WTC11 (cell line): ENCODE measurements around the gene TIGD2. TPM values are rescaled to one million over a fixed set of nuclear protein-coding genes. Genes with fewer than 3 reads are reported as not detected.

Source experiments
- ATAC-seq: fragments of 200-7000 bp; cut with Tn5 transposase; 2 replicates; pipeline ENCODE4 v1.10.0; 2021; ENCODE audit warnings: mild to moderate bottlenecking, moderate library complexity
- CTCF ChIA-PET: fragments of 300-600 bp; sonication (Branson Sonifier 250); formaldehyde crosslinking; loops from one replicate; lab custom pipeline; 2021; ENCODE audit warnings: antibody characterized with exemption; lab: Charles Lee
- POLR2A ChIA-PET: fragments of 350-600 bp; sonication (Branson Sonifier 250); formaldehyde crosslinking; loops from one replicate; lab custom pipeline; 2021; ENCODE audit warnings: antibody characterized with exemption; lab: Charles Lee
- DNase-seq: peaks from one replicate; pipeline ENCODE4 v3.0.0; 2021; ENCODE audit warnings: low spot score
- H3K27ac Mint-ChIP-seq: 2 replicates; pipeline ENCODE4 v1.8.0; 2021; ENCODE audit warnings: mixed read lengths
- H3K27me3 Mint-ChIP-seq: 2 replicates; pipeline ENCODE4 v1.8.0; 2021; ENCODE audit warnings: low read depth, mild to moderate bottlenecking, moderate library complexity, mixed read lengths
- H3K36me3 Mint-ChIP-seq: 2 replicates; pipeline ENCODE4 v1.8.0; 2021; ENCODE audit warnings: mixed read lengths
- H3K4me1 Mint-ChIP-seq: 2 replicates; pipeline ENCODE4 v1.8.0; 2022; ENCODE audit warnings: mixed read lengths
- H3K4me3 Mint-ChIP-seq: 2 replicates; pipeline ENCODE4 v1.8.0; 2021; ENCODE audit warnings: mild to moderate bottlenecking, moderate library complexity, mixed read lengths
- H3K9me3 Mint-ChIP-seq: 2 replicates; pipeline ENCODE4 v1.8.0; 2021; ENCODE audit warnings: mixed read lengths
- ARID4B ChIP-seq: sonication (generic); formaldehyde crosslinking; IDR thresholded peaks from 2 replicates; pipeline ENCODE4 v1.8.0; 2023; ENCODE audit warnings: missing genetic modification reagents, mild to moderate bottlenecking, borderline replicate concordance
- ATF3 ChIP-seq: sonication (generic); formaldehyde crosslinking; conservative IDR thresholded peaks from 2 replicates; pipeline ENCODE4 v1.8.1; 2022; ENCODE audit warnings: mild to moderate bottlenecking, missing genetic modification reagents
- CREM ChIP-seq: sonication (generic); formaldehyde crosslinking; IDR thresholded peaks from 2 replicates; pipeline ENCODE4 v1.8.1; 2022; ENCODE audit warnings: mild to moderate bottlenecking, missing genetic modification reagents, moderate library complexity
- E2F4 ChIP-seq: sonication (generic); formaldehyde crosslinking; IDR thresholded peaks from 2 replicates; pipeline ENCODE4 v1.8.1; 2022; ENCODE audit warnings: low read depth, mild to moderate bottlenecking, moderate library complexity, missing genetic modification reagents, borderline replicate concordance
- ELF4 ChIP-seq: sonication (generic); formaldehyde crosslinking; IDR thresholded peaks from 2 replicates; pipeline ENCODE4 v1.8.1; 2022; ENCODE audit warnings: low read depth, mild to moderate bottlenecking, moderate library complexity, missing genetic modification reagents
- EMX1 ChIP-seq: fragments of 250-450 bp; sonication (Bioruptor Pico); IDR thresholded peaks from 2 replicates; pipeline ENCODE4 v1.8.0; 2021; ENCODE audit warnings: mild to moderate bottlenecking
- IRF1 ChIP-seq: sonication (generic); formaldehyde crosslinking; IDR thresholded peaks from 2 replicates; pipeline ENCODE4 v1.8.0; 2023; ENCODE audit warnings: missing genetic modification reagents
- JAZF1 ChIP-seq: fragments of 250-450 bp; sonication (Bioruptor Pico); IDR thresholded peaks from 2 replicates; pipeline ENCODE4 v1.9.0; 2021; ENCODE audit warnings: moderate library complexity, mild to moderate bottlenecking, inconsistent platforms
- JUN ChIP-seq: sonication (generic); formaldehyde crosslinking; IDR thresholded peaks from 2 replicates; pipeline ENCODE4 v1.8.0; 2023; ENCODE audit warnings: mild to moderate bottlenecking, missing genetic modification reagents
- NFYB ChIP-seq: sonication (generic); formaldehyde crosslinking; conservative IDR thresholded peaks from 2 replicates; pipeline ENCODE4 v1.8.0; 2022; ENCODE audit warnings: low read depth, missing genetic modification reagents
- NR3C1 ChIP-seq: sonication (generic); formaldehyde crosslinking; conservative IDR thresholded peaks from 2 replicates; pipeline ENCODE4 v1.8.1; 2023; ENCODE audit warnings: low read depth, mild to moderate bottlenecking, missing genetic modification reagents
- RORB ChIP-seq: fragments of 250-450 bp; sonication (Bioruptor Pico); IDR thresholded peaks from 2 replicates; pipeline ENCODE4 v1.9.0; 2021; ENCODE audit warnings: mild to moderate bottlenecking
- ZBTB21 ChIP-seq: sonication (generic); formaldehyde crosslinking; IDR thresholded peaks from 2 replicates; pipeline ENCODE4 v1.8.1; 2023; ENCODE audit warnings: mild to moderate bottlenecking, missing genetic modification reagents, borderline replicate concordance
- ZMAT4 ChIP-seq: fragments of 250-450 bp; sonication (Bioruptor Pico); IDR thresholded peaks from 2 replicates; pipeline ENCODE4 v1.9.0; 2021; ENCODE audit warnings: mild to moderate bottlenecking
- ZNF121 ChIP-seq: sonication (generic); formaldehyde crosslinking; IDR thresholded peaks from 2 replicates; pipeline ENCODE4 v1.8.0; 2023; ENCODE audit warnings: missing genetic modification reagents
- ZNF423 ChIP-seq: fragments of 250-450 bp; sonication (Bioruptor Pico); IDR thresholded peaks from 2 replicates; pipeline ENCODE4 v2.1.2; 2022; ENCODE audit warnings: mild to moderate bottlenecking, moderate library complexity
- ZNF425 ChIP-seq: fragments of 250-450 bp; sonication (Bioruptor Pico); conservative IDR thresholded peaks from 2 replicates; pipeline ENCODE4 v1.9.0; 2021; ENCODE audit warnings: mild to moderate bottlenecking
- total RNA-seq: library from RNA; stranded (reverse); gene quantifications from 3 replicates; pipeline ENCODE4 v1.2.3, GENCODE V29; 2021
- TF ChIP-seq, protein P1 (sequence below): sonication (generic); formaldehyde crosslinking; IDR thresholded peaks from 2 replicates; pipeline ENCODE4 v1.8.0; 2022; ENCODE audit warnings: mild to moderate bottlenecking, missing genetic modification reagents
- TF ChIP-seq, protein P2 (sequence below): sonication (generic); formaldehyde crosslinking; IDR thresholded peaks from 2 replicates; pipeline ENCODE4 v1.8.1; 2022; ENCODE audit warnings: missing genetic modification reagents, borderline replicate concordance

The TIGD2 gene
- total RNA-seq, 1 experiment from 2014 or later = 5.0 TPM

DNA sequence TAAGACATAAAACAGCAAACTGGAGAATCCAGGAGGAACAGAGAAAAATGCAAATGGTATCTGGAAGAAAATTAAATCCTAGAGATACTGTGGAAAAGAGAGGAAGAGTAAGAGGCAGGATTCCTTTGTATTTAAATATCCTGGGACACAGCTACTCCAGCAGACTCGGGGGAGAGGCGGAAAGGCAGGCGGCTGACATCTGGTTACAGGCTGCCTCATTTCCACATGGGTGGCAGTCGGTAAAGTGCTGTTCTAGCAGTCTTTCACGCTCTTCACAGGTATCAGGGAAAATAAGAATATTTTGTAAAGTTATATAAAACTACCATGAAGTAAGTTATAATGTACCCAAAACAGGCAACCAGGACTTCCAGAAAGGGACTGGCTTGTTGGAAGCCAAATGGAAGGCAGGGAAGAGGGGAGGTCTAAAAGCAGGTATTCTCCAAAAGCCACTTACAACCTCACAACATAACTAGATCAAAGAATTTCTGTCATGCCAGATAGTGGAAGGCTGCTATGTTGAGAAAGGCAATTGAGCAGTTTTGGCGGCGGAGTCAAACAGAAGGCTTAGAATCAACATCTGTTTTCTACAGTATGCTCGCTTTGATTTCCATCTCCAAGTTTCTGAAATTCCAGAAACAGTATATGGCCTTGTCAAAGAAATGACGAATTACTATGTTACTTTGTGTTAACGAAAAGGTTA lies 1.3 kb upstream of the TIGD2 start (continued):
- TF ChIP-seq IRF1 (CRISPR knock-in tag) (no peak), E2F4 (CRISPR knock-in tag) (no peak), CREM (CRISPR knock-in tag) (no peak)

DNA sequence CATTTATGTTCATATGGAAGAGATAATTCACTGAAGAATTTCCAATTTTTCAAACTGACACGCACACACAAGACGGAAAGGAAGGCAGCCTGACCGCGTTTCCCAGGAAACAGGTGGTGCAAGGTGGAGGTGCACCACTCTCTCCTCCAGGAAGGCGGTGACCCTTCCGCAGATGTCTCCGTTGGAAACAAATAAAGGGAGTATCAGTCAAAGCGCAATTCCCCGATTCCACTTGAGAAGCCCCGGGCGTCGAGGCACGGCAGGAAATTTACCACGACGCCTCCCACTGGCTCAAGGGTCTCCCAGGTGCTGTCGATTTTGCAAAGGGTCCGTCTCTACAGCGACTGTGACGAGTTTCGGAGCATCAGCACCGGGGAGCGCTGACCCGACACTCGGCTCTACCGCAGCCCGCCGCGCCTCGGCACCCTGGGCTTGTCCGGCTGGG lies 770 bp upstream of the TIGD2 start:
- TF ChIP-seq JAZF1 (CRISPR knock-in tag) (no peak), E2F4 (CRISPR knock-in tag) (no peak), EMX1 (CRISPR knock-in tag) (no peak), ZNF425 (CRISPR knock-in tag) (no peak), ZMAT4 (CRISPR knock-in tag) (no peak), NR3C1 (no peak), RORB (CRISPR knock-in tag) (no peak), ARID4B (CRISPR knock-in tag) (no peak), ZNF423 (no peak), ATF3 (CRISPR knock-in tag) (0 out of 2 replicates have a peak, but pooled peaks have one; percentile 10), ELF4 (CRISPR knock-in tag) (no peak), NFYB (CRISPR knock-in tag) (no peak), ZNF121 (CRISPR knock-in tag) (no peak), ZBTB21 (CRISPR knock-in tag) (0 out of 2 replicates have a peak, but pooled peaks have one; percentile 58), JUN (CRISPR knock-in tag) (no peak)
- TF ChIP-seq, protein P1, sequence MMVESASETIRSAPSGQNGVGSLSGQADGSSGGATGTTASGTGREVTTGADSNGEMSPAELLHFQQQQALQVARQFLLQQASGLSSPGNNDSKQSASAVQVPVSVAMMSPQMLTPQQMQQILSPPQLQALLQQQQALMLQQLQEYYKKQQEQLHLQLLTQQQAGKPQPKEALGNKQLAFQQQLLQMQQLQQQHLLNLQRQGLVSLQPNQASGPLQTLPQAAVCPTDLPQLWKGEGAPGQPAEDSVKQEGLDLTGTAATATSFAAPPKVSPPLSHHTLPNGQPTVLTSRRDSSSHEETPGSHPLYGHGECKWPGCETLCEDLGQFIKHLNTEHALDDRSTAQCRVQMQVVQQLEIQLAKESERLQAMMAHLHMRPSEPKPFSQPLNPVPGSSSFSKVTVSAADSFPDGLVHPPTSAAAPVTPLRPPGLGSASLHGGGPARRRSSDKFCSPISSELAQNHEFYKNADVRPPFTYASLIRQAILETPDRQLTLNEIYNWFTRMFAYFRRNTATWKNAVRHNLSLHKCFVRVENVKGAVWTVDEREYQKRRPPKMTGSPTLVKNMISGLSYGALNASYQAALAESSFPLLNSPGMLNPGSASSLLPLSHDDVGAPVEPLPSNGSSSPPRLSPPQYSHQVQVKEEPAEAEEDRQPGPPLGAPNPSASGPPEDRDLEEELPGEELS = no peak
- TF ChIP-seq, protein P2, sequence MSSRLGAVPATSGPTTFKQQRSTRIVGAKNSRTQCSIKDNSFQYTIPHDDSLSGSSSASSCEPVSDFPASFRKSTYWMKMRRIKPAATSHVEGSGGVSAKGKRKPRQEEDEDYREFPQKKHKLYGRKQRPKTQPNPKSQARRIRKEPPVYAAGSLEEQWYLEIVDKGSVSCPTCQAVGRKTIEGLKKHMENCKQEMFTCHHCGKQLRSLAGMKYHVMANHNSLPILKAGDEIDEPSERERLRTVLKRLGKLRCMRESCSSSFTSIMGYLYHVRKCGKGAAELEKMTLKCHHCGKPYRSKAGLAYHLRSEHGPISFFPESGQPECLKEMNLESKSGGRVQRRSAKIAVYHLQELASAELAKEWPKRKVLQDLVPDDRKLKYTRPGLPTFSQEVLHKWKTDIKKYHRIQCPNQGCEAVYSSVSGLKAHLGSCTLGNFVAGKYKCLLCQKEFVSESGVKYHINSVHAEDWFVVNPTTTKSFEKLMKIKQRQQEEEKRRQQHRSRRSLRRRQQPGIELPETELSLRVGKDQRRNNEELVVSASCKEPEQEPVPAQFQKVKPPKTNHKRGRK = no peak
- Mint-ChIP-seq H3K36me3 (peaks cover 7% of the 10 kb centered on the region), H3K4me3 (peak overlapping the region; percentile 87), H3K4me1 (peaks cover 22% of the 10 kb centered on the region), H3K27ac (no peak overlapping the region; the same call in 1 of the 2 replicates), H3K9me3 (peaks cover 6% of the 10 kb centered on the region), H3K27me3 (peaks cover 48% of the 10 kb centered on the region)
- CTCF ChIA-PET = interaction anchor here (0.7 kb wide), 1 partner anchor 59 kb away, joined by 3 read pairs; no protein-coding TSS in a partner anchor
- DNase-seq (peak; percentile 39), ATAC-seq (peak; percentile 59)
- POLR2A ChIA-PET = no interaction called here
